ENCODE results near the gene DUSP12.

Gene DUSP12

GRCh38 chr1:161725908-161726472 is 23.6 kb upstream of the DUSP12 start:
- TF ChIP-seq, protein P1, sequence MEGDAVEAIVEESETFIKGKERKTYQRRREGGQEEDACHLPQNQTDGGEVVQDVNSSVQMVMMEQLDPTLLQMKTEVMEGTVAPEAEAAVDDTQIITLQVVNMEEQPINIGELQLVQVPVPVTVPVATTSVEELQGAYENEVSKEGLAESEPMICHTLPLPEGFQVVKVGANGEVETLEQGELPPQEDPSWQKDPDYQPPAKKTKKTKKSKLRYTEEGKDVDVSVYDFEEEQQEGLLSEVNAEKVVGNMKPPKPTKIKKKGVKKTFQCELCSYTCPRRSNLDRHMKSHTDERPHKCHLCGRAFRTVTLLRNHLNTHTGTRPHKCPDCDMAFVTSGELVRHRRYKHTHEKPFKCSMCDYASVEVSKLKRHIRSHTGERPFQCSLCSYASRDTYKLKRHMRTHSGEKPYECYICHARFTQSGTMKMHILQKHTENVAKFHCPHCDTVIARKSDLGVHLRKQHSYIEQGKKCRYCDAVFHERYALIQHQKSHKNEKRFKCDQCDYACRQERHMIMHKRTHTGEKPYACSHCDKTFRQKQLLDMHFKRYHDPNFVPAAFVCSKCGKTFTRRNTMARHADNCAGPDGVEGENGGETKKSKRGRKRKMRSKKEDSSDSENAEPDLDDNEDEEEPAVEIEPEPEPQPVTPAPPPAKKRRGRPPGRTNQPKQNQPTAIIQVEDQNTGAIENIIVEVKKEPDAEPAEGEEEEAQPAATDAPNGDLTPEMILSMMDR (IDR thresholded peaks at IDR 0.05), result no peak
- H3K4me1 ChIP-seq (ENCODE audit: control insufficient read depth in 1 of 2, insufficient read depth in 1 of 2, low read depth in 1 of 2, low read length in 1 of 2), result peaks cover 19 to 20% of the 10 kb centered on the region in 2 experiments
- H3K36me3 ChIP-seq, result no peaks in the 10 kb centered on the region
- peak overlapping the region; percentile 78 to 82 for H3K4me3 ChIP-seq (ENCODE audit: low read depth in 1 of 2, low read length in 1 of 2)
- H3K27me3 ChIP-seq, result peaks cover 100% of the 10 kb centered on the region
- H3K27ac ChIP-seq, result peak overlapping the region; percentile 64
- no peaks in the 10 kb centered on the region for H3K9me3 ChIP-seq

DNA sequence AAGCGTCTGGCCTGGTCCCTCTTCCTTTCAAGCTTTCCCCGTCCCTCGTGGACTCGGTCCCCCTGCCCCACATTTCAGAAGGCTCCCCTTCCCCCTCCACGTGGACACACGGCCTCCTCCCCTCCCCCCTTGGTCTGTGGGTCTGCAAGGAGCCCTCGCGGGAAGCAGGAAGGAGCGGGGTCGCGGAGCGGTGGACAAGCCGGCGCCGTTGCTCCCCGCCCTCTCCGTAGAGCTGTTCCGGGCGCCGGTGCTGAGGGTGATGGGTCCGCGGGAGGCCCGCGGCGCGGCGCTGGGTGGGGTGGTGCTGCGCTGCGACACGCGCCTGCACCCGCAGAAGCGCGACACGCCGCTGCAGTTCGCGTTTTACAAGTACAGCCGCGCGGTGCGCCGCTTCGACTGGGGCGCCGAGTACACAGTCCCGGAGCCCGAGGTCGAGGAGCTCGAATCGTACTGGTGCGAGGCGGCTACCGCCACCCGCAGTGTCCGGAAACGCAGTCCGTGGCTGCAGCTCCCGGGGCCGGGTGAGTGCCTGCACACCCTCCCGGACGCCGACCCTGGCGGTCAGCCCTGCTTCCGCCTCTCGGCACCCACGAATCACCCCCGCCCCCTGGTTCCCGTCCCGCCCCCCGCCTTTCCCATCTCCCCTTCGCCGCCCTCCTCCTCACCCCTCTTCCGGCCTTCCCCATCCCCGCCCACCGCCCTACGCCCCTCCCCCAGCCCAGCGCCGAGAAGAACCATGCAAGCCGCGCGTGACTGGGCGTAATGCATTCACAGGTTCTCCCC is 22.9 kb upstream of the DUSP12 start:
- Histone ChIP-seq H3K27ac (peak overlapping the region; percentile 64), H3K4me1 (ENCODE audit: control insufficient read depth in 1 of 2, insufficient read depth in 1 of 2, low read depth in 1 of 2, low read length in 1 of 2) (peaks cover 19 to 20% of the 10 kb centered on the region in 2 experiments), H3K9me3 (no peaks in the 10 kb centered on the region), H3K36me3 (no peaks in the 10 kb centered on the region), H3K4me3 (ENCODE audit: low read depth in 1 of 2, low read length in 1 of 2) (peak overlapping the region; percentile 78 to 82), H3K27me3 (peaks cover 100% of the 10 kb centered on the region)
- TF ChIP-seq, protein P1 (IDR thresholded peaks at IDR 0.05), result peak; percentile 21

GRCh38 chr1:161727256-161727924 is 22.2 kb upstream of the DUSP12 start:
- H3K27me3 ChIP-seq, result peaks cover 100% of the 10 kb centered on the region
- TF ChIP-seq, protein P1 (IDR thresholded peaks at IDR 0.05), result no peak
- no peaks in the 10 kb centered on the region for H3K9me3 ChIP-seq
- H3K4me3 ChIP-seq (ENCODE audit: low read depth in 1 of 2, low read length in 1 of 2), result peak overlapping the region; percentile 78 to 82
- H3K27ac ChIP-seq, result peak overlapping the region; percentile 64
- peaks cover 19 to 20% of the 10 kb centered on the region in 2 experiments for H3K4me1 ChIP-seq (ENCODE audit: control insufficient read depth in 1 of 2, insufficient read depth in 1 of 2, low read depth in 1 of 2, low read length in 1 of 2)
- no peaks in the 10 kb centered on the region for H3K36me3 ChIP-seq

GRCh38 chr1:161728376-161729226 is 21.0 kb upstream of the DUSP12 start:
- no peak overlapping the region for H3K27ac ChIP-seq
- H3K36me3 ChIP-seq, result no peaks in the 10 kb centered on the region
- TF ChIP-seq, protein P1 (IDR thresholded peaks at IDR 0.05), result no peak
- H3K4me1 ChIP-seq (ENCODE audit: control insufficient read depth in 1 of 2, insufficient read depth in 1 of 2, low read depth in 1 of 2, low read length in 1 of 2), result peaks cover 19 to 20% of the 10 kb centered on the region in 2 experiments
- peaks cover 100% of the 10 kb centered on the region for H3K27me3 ChIP-seq
- no peaks in the 10 kb centered on the region for H3K9me3 ChIP-seq
- H3K4me3 ChIP-seq (ENCODE audit: low read depth in 1 of 2, low read length in 1 of 2), result no peak overlapping the region

- Histone ChIP-seq H3K4me1 (ENCODE audit: control insufficient read depth in 1 of 2, insufficient read depth in 1 of 2, low read depth in 1 of 2, low read length in 1 of 2) (peaks cover 19 to 20% of the 10 kb centered on the region in 2 experiments), H3K4me3 (ENCODE audit: low read depth in 1 of 2, low read length in 1 of 2) (no peak overlapping the region), H3K27ac (no peak overlapping the region), H3K9me3 (no peaks in the 10 kb centered on the region), H3K27me3 (peaks cover 85% of the 10 kb centered on the region), H3K36me3 (no peaks in the 10 kb centered on the region)
- TF ChIP-seq, protein P1 (IDR thresholded peaks at IDR 0.05), result no peak
These were observed 19.5 kb upstream of the DUSP12 start for GRCh38 chr1:161730050-161730564.

Data from neutrophil (primary cell).